NCI-H146 (cell line): ENCODE results near the gene FKBP2.
A peak's percentile ranks its signal among the peaks of the same experiment; 100 is the strongest.

Experiments used
- DNase-seq: peaks from one replicate; lab custom pipeline; 2025; lab: John Stamatoyannopoulos, UW

The FKBP2 gene

GRCh38 chr11:64285885-64286800 is 45.2 kb downstream of the FKBP2 start:
- DNase-seq = peak; percentile 47

DNA sequence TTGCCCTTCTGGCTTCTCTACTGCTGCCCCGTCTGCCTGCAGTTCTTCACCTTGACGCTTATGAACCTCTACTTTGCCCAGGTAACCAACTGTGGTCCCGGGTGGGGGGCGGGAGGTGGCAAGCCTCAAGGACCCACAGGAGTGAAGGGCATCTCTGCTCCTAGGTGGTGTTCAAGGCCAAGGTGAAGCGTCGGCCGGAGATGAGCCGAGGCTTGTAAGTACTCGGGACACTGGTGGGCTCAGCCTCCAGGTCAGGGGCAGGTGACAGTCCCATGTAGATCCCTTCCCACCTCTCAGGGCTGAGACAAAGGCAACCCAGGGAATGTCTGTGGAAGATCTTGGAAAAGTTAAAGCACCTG is 45.9 kb downstream of the FKBP2 start:
- DNase-seq = no peak

DNA sequence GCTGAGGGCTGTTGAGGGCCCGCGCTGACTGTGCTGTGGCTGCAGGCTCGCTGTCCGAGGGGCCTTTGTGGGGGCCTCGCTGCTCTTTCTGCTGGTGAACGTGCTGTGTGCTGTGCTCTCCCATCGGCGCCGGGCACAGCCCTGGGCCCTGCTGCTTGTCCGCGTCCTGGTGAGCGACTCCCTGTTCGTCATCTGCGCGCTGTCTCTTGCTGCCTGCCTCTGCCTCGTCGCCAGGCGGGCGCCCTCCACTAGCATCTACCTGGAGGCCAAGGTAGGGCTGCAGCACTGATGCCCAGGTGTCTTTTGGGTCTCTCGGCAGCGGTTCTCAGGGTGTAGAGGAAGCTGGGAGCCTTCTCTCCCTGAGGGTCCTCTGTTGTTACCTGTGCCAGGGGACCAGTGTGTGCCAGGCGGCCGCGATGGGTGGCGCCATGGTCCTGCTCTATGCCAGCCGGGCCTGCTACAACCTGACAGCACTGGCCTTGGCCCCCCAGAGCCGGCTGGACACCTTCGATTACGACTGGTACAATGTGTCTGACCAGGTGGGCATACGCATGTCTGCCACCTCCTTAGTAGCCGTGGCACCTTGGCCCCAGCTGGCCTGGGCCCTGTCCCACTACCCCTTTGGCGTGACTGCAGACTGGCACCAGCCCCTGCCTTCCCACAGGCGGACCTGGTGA is 46.9 kb downstream of the FKBP2 start:
- DNase-seq = no peak

- DNase-seq = no peak
Observed at GRCh38 chr11:64288353-64288750, 47.5 kb downstream of the FKBP2 start.

- DNase-seq = no peak
Observed at GRCh38 chr11:64289002-64289564, 48.2 kb downstream of the FKBP2 start.

GRCh38 chr11:64290352-64291261 is 49.7 kb downstream of the FKBP2 start:
- DNase-seq = no peak

DNA sequence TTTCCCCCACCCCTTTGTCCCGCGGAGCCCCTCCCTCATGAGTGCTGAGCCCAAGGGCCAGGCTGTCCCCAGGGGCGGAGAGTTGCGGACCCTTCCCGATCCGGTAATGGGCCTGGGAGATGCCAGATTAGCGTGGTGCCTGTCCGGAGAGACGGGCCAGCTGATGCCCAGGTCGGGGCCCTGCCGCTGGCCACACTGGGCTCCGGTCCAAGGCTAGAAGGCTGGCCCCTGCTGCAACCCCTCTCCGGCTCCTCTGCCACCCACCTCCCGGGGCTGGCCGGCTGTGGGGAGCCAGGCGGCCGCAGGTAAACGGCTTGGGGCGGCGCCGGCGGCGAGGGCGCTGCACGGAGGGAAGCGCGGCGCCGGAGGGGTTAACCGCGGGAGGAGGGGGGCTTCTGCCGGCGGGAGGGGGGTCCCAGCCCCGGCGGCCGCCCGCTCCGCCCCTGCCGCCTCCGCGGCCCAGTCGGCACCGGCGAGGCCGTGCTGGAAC is 50.4 kb downstream of the FKBP2 start, which contains the start of gene KCNK4:
Gene KCNK4, plus strand, starts transcription at position 41 of the 490 bp plus-strand sequence. CDS start 1,717 bp downstream, outside the sequence.
- DNase-seq = no peak

GRCh38 chr11:64291752-64292459 is 51.0 kb downstream of the FKBP2 start:
- no peak for DNase-seq

GRCh38 chr11:64292460-64293254 is 51.8 kb downstream of the FKBP2 start:
- no peak for DNase-seq
